ENCODE data around the gene KRT71.

Gene KRT71

DNA sequence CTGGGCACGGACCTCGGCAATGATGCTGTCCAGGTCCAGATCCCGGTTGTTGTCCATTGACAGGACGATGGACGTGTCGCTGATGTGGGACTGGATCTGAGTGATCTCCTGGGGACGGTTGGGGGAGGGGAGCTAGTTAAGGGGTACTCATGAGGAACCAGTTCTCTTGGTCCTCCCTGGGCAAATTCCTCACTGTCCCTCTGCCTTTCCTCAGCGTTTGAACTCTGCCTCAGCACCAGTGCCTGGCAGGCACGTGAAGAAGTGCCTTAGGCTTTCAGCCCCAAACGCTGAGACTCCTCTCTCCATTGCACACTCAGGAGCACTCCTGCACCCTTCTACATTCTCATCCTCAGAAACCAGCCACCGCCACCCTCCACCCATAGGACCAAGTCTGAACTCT is 38.6 kb upstream of the KRT71 start:
- TF ChIP-seq, protein P1, sequence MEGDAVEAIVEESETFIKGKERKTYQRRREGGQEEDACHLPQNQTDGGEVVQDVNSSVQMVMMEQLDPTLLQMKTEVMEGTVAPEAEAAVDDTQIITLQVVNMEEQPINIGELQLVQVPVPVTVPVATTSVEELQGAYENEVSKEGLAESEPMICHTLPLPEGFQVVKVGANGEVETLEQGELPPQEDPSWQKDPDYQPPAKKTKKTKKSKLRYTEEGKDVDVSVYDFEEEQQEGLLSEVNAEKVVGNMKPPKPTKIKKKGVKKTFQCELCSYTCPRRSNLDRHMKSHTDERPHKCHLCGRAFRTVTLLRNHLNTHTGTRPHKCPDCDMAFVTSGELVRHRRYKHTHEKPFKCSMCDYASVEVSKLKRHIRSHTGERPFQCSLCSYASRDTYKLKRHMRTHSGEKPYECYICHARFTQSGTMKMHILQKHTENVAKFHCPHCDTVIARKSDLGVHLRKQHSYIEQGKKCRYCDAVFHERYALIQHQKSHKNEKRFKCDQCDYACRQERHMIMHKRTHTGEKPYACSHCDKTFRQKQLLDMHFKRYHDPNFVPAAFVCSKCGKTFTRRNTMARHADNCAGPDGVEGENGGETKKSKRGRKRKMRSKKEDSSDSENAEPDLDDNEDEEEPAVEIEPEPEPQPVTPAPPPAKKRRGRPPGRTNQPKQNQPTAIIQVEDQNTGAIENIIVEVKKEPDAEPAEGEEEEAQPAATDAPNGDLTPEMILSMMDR (IDR thresholded peaks at IDR 0.05; ENCODE audit: low read depth, low read length): no peak
- no peak overlapping the region for H3K4me3 ChIP-seq (ENCODE audit: low read depth, low read length)

DNA sequence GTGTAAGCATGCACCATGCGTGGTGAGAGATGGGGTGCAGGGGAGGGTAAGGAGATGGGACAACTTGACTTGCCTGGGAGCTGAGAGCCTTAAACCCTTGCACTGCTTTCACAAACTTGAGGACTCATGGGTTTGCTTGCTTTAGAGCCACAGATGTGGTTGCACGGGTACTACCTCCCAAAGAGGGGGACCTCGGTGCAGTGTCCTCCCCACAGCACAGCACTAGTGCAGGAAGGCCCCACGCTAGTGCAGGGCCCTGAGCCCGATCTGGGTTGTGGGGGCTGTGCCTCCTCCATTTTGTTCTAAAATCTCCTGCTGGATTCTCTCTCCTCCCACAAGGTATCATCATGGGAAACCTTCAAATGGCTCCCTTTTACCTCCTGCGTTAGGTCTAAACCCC is 37.1 kb upstream of the KRT71 start:
- TF ChIP-seq, protein P1 (IDR thresholded peaks at IDR 0.05; ENCODE audit: low read depth, low read length): no peak
- H3K4me3 ChIP-seq (ENCODE audit: low read depth, low read length): no peak overlapping the region

DNA sequence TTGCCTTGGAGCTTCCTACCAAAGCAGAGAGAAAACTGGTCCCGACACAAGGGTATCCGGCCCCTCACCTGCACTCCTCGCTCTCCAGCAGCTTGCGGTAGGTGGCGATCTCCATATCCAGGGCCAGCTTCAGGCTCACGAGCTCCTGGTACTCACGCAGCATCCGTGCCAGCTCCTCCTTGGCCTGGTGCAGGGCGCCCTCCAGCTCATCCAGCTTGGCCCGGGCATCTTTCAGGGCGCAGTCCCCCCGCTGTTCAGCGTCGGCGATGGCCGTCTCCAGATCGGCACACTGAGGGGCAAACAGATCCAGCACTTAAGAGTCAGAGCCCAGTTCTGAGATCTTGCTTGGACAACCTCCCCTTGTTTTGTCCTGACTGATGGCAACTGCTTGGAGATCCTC is 34.6 kb upstream of the KRT71 start:
- no peak overlapping the region for H3K4me3 ChIP-seq (ENCODE audit: low read depth, low read length)
- TF ChIP-seq, protein P1 (IDR thresholded peaks at IDR 0.05; ENCODE audit: low read depth, low read length): no peak

DNA sequence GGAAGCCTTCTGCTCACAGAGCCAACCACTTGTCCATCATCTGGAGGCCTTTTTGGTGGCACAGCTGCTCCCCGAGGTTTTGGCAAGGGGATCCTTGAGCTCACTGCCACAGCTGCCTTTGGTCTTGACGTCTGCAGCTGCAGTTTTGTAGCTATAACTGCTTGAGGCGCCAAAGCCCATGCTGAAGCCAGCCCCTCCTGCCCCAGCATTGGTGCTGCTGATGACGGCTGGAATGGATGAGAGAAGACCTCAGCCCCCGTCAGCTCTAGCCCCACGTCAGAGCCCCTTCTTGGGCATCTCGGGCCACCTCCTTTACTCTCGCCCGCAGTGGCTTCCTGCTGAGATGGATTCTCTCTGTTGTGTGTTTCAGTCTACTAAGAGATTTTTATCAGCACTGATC is 33.0 kb upstream of the KRT71 start:
- TF ChIP-seq, protein P1 (IDR thresholded peaks at IDR 0.05; ENCODE audit: low read depth, low read length): no peak
- H3K4me3 ChIP-seq (ENCODE audit: low read depth, low read length): no peak overlapping the region

DNA sequence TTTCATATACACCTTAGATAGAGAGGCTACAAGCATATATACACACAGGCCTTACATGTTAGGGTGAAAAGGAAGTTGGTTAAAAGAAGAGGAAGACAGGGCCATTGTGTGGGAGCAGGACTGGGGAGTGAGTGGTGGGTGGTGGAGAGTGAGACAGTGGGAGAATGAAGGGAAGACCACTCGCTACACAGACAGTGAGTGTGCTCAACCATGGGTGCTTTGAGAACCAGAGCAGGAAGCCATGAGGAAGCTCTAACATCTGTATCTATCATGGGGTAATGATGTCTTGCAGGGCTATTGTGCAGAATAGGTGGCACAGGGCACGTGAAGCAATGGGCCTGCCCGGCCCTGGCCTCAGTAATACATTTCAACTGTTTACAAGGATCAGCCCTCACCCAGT is 32.1 kb upstream of the KRT71 start:
- TF ChIP-seq, protein P1 (IDR thresholded peaks at IDR 0.05; ENCODE audit: low read depth, low read length): no peak
- H3K4me3 ChIP-seq (ENCODE audit: low read depth, low read length): no peak overlapping the region

DNA sequence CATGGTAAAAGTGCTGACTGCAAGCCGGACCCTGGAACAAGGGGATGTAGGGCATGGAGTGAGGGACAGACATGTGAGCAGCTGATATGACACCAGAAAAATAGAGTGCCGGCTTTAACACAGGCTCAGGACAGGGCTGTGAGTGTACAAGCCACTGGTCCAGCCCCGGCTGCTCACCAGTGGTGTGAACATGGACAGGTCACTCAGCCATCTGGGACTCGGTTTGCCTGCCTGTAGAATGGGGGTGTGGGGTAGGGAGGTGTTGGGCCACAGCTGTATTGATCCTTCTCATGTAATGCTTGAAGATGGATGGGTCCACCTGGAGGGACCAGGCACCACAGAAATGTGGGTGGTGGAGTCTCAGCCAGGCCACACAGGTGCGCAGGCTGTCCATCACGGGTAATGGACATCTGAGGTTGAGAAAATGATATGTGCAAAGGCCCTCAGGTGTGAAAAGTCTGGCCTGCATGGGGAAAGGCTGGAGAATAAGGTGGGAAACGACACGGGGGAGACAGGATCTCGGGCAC is 31.3 kb upstream of the KRT71 start:
- H3K4me3 ChIP-seq (ENCODE audit: low read depth, low read length): no peak overlapping the region
- TF ChIP-seq, protein P1 (IDR thresholded peaks at IDR 0.05; ENCODE audit: low read depth, low read length): no peak

DNA sequence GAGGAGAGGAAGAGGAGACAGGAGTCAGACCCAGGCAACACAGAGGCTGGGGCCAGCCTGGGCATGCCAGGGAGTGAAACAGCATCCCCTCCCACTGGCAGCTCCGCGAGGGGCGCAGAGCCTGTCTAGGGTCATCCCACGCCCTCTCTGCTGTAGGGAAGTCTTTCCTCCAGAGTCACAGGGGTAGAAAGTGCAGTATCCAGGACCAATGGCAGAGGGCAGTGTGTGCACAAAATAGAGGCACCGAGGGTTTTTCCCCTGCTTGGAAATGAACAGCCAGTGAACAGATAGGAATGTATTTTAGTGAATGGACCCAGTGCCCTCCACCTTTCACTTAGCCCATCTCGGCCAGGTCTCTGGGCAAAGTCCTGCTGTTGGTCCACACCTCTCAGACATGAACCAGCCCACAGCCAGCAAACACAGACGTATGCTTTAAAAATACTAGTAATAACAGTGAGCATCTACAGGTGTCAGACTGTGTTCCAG is 30.1 kb upstream of the KRT71 start:
- H3K4me3 ChIP-seq (ENCODE audit: low read depth, low read length): no peak overlapping the region
- TF ChIP-seq, protein P1 (IDR thresholded peaks at IDR 0.05; ENCODE audit: low read depth, low read length): peak; percentile 76
